Measurements from ENCODE around the gene TMEM89.

TMEM89 gene

GRCh38 chr3:48642605-48643004, 21.0 kb upstream of the TMEM89 start:
- H3K4me3 ChIP-seq (ENCODE audit: low read depth, low read length): no peak overlapping the region
- DNase-seq (ENCODE audit: low read depth): no peak
- no peak for TF ChIP-seq CTCF (IDR thresholded peaks at IDR 0.05; ENCODE audit: insufficient read depth, low read depth, low read length, missing control alignments)

- TF ChIP-seq CTCF (IDR thresholded peaks at IDR 0.05; ENCODE audit: insufficient read depth, low read depth, low read length, missing control alignments): no peak
- no peak overlapping the region for H3K4me3 ChIP-seq (ENCODE audit: low read depth, low read length)
- DNase-seq (ENCODE audit: low read depth): no peak
Observed at GRCh38 chr3:48641396-48641795, 19.8 kb upstream of the TMEM89 start.

- H3K4me3 ChIP-seq (ENCODE audit: low read depth, low read length): no peak overlapping the region
- TF ChIP-seq CTCF (IDR thresholded peaks at IDR 0.05; ENCODE audit: insufficient read depth, low read depth, low read length, missing control alignments): no peak
- DNase-seq (ENCODE audit: low read depth): no peak
Observed at GRCh38 chr3:48639944-48640606, 18.5 kb upstream of the TMEM89 start.

GRCh38 chr3:48637305-48637704, 15.7 kb upstream of the TMEM89 start:
- TF ChIP-seq CTCF (IDR thresholded peaks at IDR 0.05; ENCODE audit: insufficient read depth, low read depth, low read length, missing control alignments): no peak
- no peak overlapping the region for H3K4me3 ChIP-seq (ENCODE audit: low read depth, low read length)
- DNase-seq (ENCODE audit: low read depth): no peak

- DNase-seq (ENCODE audit: low read depth): no peak
- TF ChIP-seq CTCF (IDR thresholded peaks at IDR 0.05; ENCODE audit: insufficient read depth, low read depth, low read length, missing control alignments): no peak
Observed at GRCh38 chr3:48636149-48636655, 14.6 kb upstream of the TMEM89 start.

GRCh38 chr3:48635222-48636021, 13.9 kb upstream of the TMEM89 start, which contains the start of gene SLC26A6:
TSS of gene SLC26A6 (minus strand) at chr3:48635461. CDS start at chr3:48635393, 68 bp downstream.
- peak; percentile 76 for TF ChIP-seq CTCF (IDR thresholded peaks at IDR 0.05; ENCODE audit: insufficient read depth, low read depth, low read length, missing control alignments)
- peak; percentile 97 for DNase-seq (ENCODE audit: low read depth)
- H3K4me3 ChIP-seq (ENCODE audit: low read depth, low read length): peak within 1 kb of the TSS; percentile 93

More at GRCh38 chr3:48636149-48636655, 14.6 kb upstream of the TMEM89 start:
- peak overlapping the region; percentile 93 for H3K4me3 ChIP-seq (ENCODE audit: low read depth, low read length)
